Mucosa of stomach (tissue), 1 donor: ENCODE measurements around the gene RAPGEF5.

ENCODE experiments used
- H3K27me3 ChIP-seq: one replicate; pipeline ENCODE4 v1.7.0; 2013; ENCODE audit warnings: mild to moderate bottlenecking, low read length; ENCODE audit not compliant: control insufficient read depth, insufficient read depth
- H3K36me3 ChIP-seq: one replicate; pipeline ENCODE4 v1.7.0; 2013; ENCODE audit warnings: low read length; ENCODE audit not compliant: control insufficient read depth, insufficient read depth
- H3K4me1 ChIP-seq: one replicate; pipeline ENCODE4 v1.7.0; 2013; ENCODE audit warnings: mild to moderate bottlenecking, low read length; ENCODE audit not compliant: control insufficient read depth, insufficient read depth
- H3K4me3 ChIP-seq: one replicate; pipeline ENCODE4 v1.7.0; 2013; ENCODE audit warnings: low read length
- H3K9ac ChIP-seq: one replicate; pipeline ENCODE4 v1.7.0; 2013; ENCODE audit warnings: mild to moderate bottlenecking, low read length, moderate library complexity
- H3K9me3 ChIP-seq: one replicate; pipeline ENCODE4 v1.7.0; 2013; ENCODE audit warnings: mild to moderate bottlenecking, low read length, moderate library complexity; ENCODE audit not compliant: control insufficient read depth
- donor health status: Pancreatic carcinoma.

Gene RAPGEF5

GRCh38 chr7:22167482-22167881 lies 189.5 kb downstream of the RAPGEF5 start:
- Histone ChIP-seq H3K27me3 (no peaks in the 10 kb centered on the region), H3K36me3 (no peaks in the 10 kb centered on the region), H3K4me1 (no peaks in the 10 kb centered on the region), H3K4me3 (no peak overlapping the region), H3K9ac (no peak overlapping the region), H3K9me3 (no peaks in the 10 kb centered on the region)

- H3K36me3 ChIP-seq = no peaks in the 10 kb centered on the region
- no peaks in the 10 kb centered on the region for H3K27me3 ChIP-seq
- H3K4me3 ChIP-seq = no peak overlapping the region
- H3K9ac ChIP-seq = no peak overlapping the region
- no peaks in the 10 kb centered on the region for H3K4me1 ChIP-seq
- H3K9me3 ChIP-seq = no peaks in the 10 kb centered on the region
Observed at GRCh38 chr7:22166928-22167327, 190.0 kb downstream of the RAPGEF5 start.

- no peak overlapping the region for H3K9ac ChIP-seq
- no peaks in the 10 kb centered on the region for H3K36me3 ChIP-seq
- no peaks in the 10 kb centered on the region for H3K4me1 ChIP-seq
Observed at GRCh38 chr7:22159341-22159740, 197.6 kb downstream of the RAPGEF5 start.

GRCh38 chr7:22157552-22157951 lies 199.4 kb downstream of the RAPGEF5 start:
- no peak overlapping the region for H3K4me3 ChIP-seq
- no peaks in the 10 kb centered on the region for H3K9me3 ChIP-seq
- no peaks in the 10 kb centered on the region for H3K27me3 ChIP-seq
- no peak overlapping the region for H3K9ac ChIP-seq
- H3K36me3 ChIP-seq = no peaks in the 10 kb centered on the region
- no peaks in the 10 kb centered on the region for H3K4me1 ChIP-seq

More at GRCh38 chr7:22159341-22159740, 197.6 kb downstream of the RAPGEF5 start:
- H3K9me3 ChIP-seq = no peaks in the 10 kb centered on the region
- H3K27me3 ChIP-seq = no peaks in the 10 kb centered on the region
- H3K4me3 ChIP-seq = no peak overlapping the region

- no peaks in the 10 kb centered on the region for H3K27me3 ChIP-seq
- H3K9ac ChIP-seq = no peak overlapping the region
- no peaks in the 10 kb centered on the region for H3K9me3 ChIP-seq
- no peaks in the 10 kb centered on the region for H3K36me3 ChIP-seq
- no peak overlapping the region for H3K4me3 ChIP-seq
- H3K4me1 ChIP-seq = no peaks in the 10 kb centered on the region
Observed at GRCh38 chr7:22156205-22156604, 200.7 kb downstream of the RAPGEF5 start.

- H3K4me3 ChIP-seq = no peak overlapping the region
- H3K9ac ChIP-seq = no peak overlapping the region
- no peaks in the 10 kb centered on the region for H3K36me3 ChIP-seq
- H3K27me3 ChIP-seq = no peaks in the 10 kb centered on the region
- no peaks in the 10 kb centered on the region for H3K4me1 ChIP-seq
- no peaks in the 10 kb centered on the region for H3K9me3 ChIP-seq
Observed at GRCh38 chr7:22154143-22154529, 202.8 kb downstream of the RAPGEF5 start.

- Histone ChIP-seq H3K4me1 (no peaks in the 10 kb centered on the region), H3K27me3 (no peaks in the 10 kb centered on the region), H3K9me3 (no peaks in the 10 kb centered on the region), H3K9ac (no peak overlapping the region), H3K36me3 (no peaks in the 10 kb centered on the region), H3K4me3 (no peak overlapping the region)
Observed at GRCh38 chr7:22153432-22154142, 203.4 kb downstream of the RAPGEF5 start.

- H3K4me1 ChIP-seq = no peaks in the 10 kb centered on the region
- H3K27me3 ChIP-seq = no peaks in the 10 kb centered on the region
- H3K9me3 ChIP-seq = no peaks in the 10 kb centered on the region
- H3K9ac ChIP-seq = no peak overlapping the region
- H3K4me3 ChIP-seq = no peak overlapping the region
- no peaks in the 10 kb centered on the region for H3K36me3 ChIP-seq
Observed at GRCh38 chr7:22152690-22153089, 204.3 kb downstream of the RAPGEF5 start.

- H3K4me3 ChIP-seq = no peak overlapping the region
- H3K27me3 ChIP-seq = no peaks in the 10 kb centered on the region
- no peak overlapping the region for H3K9ac ChIP-seq
- no peaks in the 10 kb centered on the region for H3K9me3 ChIP-seq
- H3K4me1 ChIP-seq = no peaks in the 10 kb centered on the region
- H3K36me3 ChIP-seq = no peaks in the 10 kb centered on the region
Observed at GRCh38 chr7:22151901-22152300, 205.1 kb downstream of the RAPGEF5 start.

- H3K9me3 ChIP-seq = no peaks in the 10 kb centered on the region
- no peak overlapping the region for H3K4me3 ChIP-seq
- no peaks in the 10 kb centered on the region for H3K4me1 ChIP-seq
- H3K36me3 ChIP-seq = no peaks in the 10 kb centered on the region
- no peak overlapping the region for H3K9ac ChIP-seq
- no peaks in the 10 kb centered on the region for H3K27me3 ChIP-seq
Observed at GRCh38 chr7:22150221-22150620, 206.7 kb downstream of the RAPGEF5 start.

- Histone ChIP-seq H3K9ac (no peak overlapping the region), H3K36me3 (no peaks in the 10 kb centered on the region), H3K4me1 (no peaks in the 10 kb centered on the region), H3K27me3 (no peaks in the 10 kb centered on the region), H3K4me3 (no peak overlapping the region), H3K9me3 (no peaks in the 10 kb centered on the region)
Observed at GRCh38 chr7:22147868-22148267, 209.1 kb downstream of the RAPGEF5 start.

- H3K9me3 ChIP-seq = no peaks in the 10 kb centered on the region
- H3K4me1 ChIP-seq = no peaks in the 10 kb centered on the region
- H3K27me3 ChIP-seq = no peaks in the 10 kb centered on the region
- H3K9ac ChIP-seq = no peak overlapping the region
- H3K4me3 ChIP-seq = no peak overlapping the region
- no peaks in the 10 kb centered on the region for H3K36me3 ChIP-seq
Observed at GRCh38 chr7:22146961-22147512, 209.9 kb downstream of the RAPGEF5 start.
